ENCODE results near the gene PIGQ.

PIGQ gene

GRCh38 chr16:565419-566330 is 4.1 kb upstream of the PIGQ start:
- peaks cover 11% of the 10 kb centered on the region for H3K4me1 ChIP-seq (ENCODE audit: control insufficient read depth, insufficient read depth, low read length)
- no peak overlapping the region for H3K27ac ChIP-seq (ENCODE audit: low read depth, low read length)
- H3K27me3 ChIP-seq (ENCODE audit: control insufficient read depth, insufficient read depth, low read length): peaks cover 20% of the 10 kb centered on the region
- no peak overlapping the region for H3K4me3 ChIP-seq (ENCODE audit: low read depth, low read length)
- no peak overlapping the region for H3K9ac ChIP-seq (ENCODE audit: low read depth, low read length)
- H3K36me3 ChIP-seq (ENCODE audit: control insufficient read depth, insufficient read depth, low read length): no peaks in the 10 kb centered on the region
- H3K9me3 ChIP-seq (ENCODE audit: control insufficient read depth, insufficient read depth, low read length): no peaks in the 10 kb centered on the region

GRCh38 chr16:566475-567372 is 3.0 kb upstream of the PIGQ start, which contains the start of gene NHLRC4:
TSS of gene NHLRC4 (plus strand) at chr16:567005. CDS start at chr16:568048, 1,043 bp downstream.
- H3K4me1 ChIP-seq (ENCODE audit: control insufficient read depth, insufficient read depth, low read length): peaks cover 11% of the 10 kb centered on the region
- H3K27me3 ChIP-seq (ENCODE audit: control insufficient read depth, insufficient read depth, low read length): peaks cover 9% of the 10 kb centered on the region
- H3K27ac ChIP-seq (ENCODE audit: low read depth, low read length): no peak within 1 kb of the TSS
- H3K36me3 ChIP-seq (ENCODE audit: control insufficient read depth, insufficient read depth, low read length): no peaks in the 10 kb centered on the region
- no peak within 1 kb of the TSS for H3K4me3 ChIP-seq (ENCODE audit: low read depth, low read length)
- H3K9me3 ChIP-seq (ENCODE audit: control insufficient read depth, insufficient read depth, low read length): no peaks in the 10 kb centered on the region
- no peak within 1 kb of the TSS for H3K9ac ChIP-seq (ENCODE audit: low read depth, low read length)

DNA sequence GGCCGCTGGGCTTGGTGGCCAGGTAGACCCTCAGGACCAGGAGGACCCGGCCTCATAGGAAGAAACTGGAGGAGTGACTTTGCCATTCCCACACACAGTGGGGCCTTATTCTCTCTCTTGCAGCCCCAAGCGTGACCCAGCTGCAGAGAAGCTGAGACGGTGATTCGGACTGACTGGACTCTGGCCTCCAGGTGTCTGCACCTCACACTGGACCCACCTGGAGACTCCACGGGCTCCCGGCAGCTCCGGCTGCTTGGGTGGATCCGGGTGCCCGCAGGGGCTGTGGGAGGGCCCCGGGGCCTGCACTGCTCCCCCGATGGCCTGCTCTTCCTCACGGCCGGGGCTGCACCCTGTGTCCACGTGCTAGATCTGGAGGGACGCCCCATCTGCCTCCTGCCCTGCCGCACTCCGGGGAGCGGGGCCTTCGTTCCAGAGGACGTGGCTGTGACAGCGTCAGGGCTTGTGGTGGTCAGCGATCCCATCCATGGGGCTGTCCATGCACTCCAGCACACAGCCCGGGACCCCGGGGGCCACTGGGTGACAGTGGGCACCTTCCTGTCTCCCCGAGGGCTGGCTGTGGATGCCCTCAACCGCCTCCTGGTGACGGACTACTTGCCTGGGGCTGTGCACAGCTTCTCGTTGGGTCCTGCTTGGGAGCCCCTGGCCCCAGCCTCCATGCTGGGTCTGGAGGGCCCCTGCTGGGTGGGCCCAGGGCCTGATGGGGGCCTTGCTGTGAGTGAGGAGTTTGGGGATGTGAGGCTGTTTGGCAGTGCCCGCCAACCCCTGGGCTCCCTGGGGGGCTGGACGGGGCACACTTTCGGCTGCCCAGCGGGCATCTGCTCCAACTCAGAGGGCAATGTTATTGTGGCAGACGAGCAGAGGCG is 2.2 kb upstream of the PIGQ start:
- Histone ChIP-seq H3K4me3 (ENCODE audit: low read depth, low read length) (no peak overlapping the region), H3K4me1 (ENCODE audit: control insufficient read depth, insufficient read depth, low read length) (peaks cover 11% of the 10 kb centered on the region), H3K27ac (ENCODE audit: low read depth, low read length) (no peak overlapping the region), H3K9ac (ENCODE audit: low read depth, low read length) (no peak overlapping the region), H3K36me3 (ENCODE audit: control insufficient read depth, insufficient read depth, low read length) (no peaks in the 10 kb centered on the region), H3K27me3 (ENCODE audit: control insufficient read depth, insufficient read depth, low read length) (0 out of 2 replicates have a peak, but pooled peaks cover under 1% of the 10 kb centered on the region), H3K9me3 (ENCODE audit: control insufficient read depth, insufficient read depth, low read length) (no peaks in the 10 kb centered on the region)

GRCh38 chr16:568401-569258 is 1.1 kb upstream of the PIGQ start:
- Histone ChIP-seq H3K4me1 (ENCODE audit: control insufficient read depth, insufficient read depth, low read length) (peaks cover 11% of the 10 kb centered on the region), H3K27ac (ENCODE audit: low read depth, low read length) (peak overlapping the region; percentile 82), H3K36me3 (ENCODE audit: control insufficient read depth, insufficient read depth, low read length) (no peaks in the 10 kb centered on the region), H3K4me3 (ENCODE audit: low read depth, low read length) (peak overlapping the region; percentile 93), H3K9me3 (ENCODE audit: control insufficient read depth, insufficient read depth, low read length) (no peaks in the 10 kb centered on the region), H3K27me3 (ENCODE audit: control insufficient read depth, insufficient read depth, low read length) (no peaks in the 10 kb centered on the region), H3K9ac (ENCODE audit: low read depth, low read length) (no peak overlapping the region)

GRCh38 chr16:572865-573650 is 3.3 kb downstream of the PIGQ start:
- no peaks in the 10 kb centered on the region for H3K9me3 ChIP-seq (ENCODE audit: control insufficient read depth, insufficient read depth, low read length)
- no peak overlapping the region for H3K4me3 ChIP-seq (ENCODE audit: low read depth, low read length)
- H3K36me3 ChIP-seq (ENCODE audit: control insufficient read depth, insufficient read depth, low read length): peaks cover 20% of the 10 kb centered on the region
- H3K27me3 ChIP-seq (ENCODE audit: control insufficient read depth, insufficient read depth, low read length): no peaks in the 10 kb centered on the region
- no peak overlapping the region for H3K9ac ChIP-seq (ENCODE audit: low read depth, low read length)
- no peak overlapping the region for H3K27ac ChIP-seq (ENCODE audit: low read depth, low read length)
- peaks cover 5% of the 10 kb centered on the region; the same call in 1 of the 2 replicates for H3K4me1 ChIP-seq (ENCODE audit: control insufficient read depth, insufficient read depth, low read length)

GRCh38 chr16:574021-574760 is 4.4 kb downstream of the PIGQ start:
- Histone ChIP-seq H3K27me3 (ENCODE audit: control insufficient read depth, insufficient read depth, low read length) (no peaks in the 10 kb centered on the region), H3K9ac (ENCODE audit: low read depth, low read length) (no peak overlapping the region), H3K4me1 (ENCODE audit: control insufficient read depth, insufficient read depth, low read length) (0 out of 2 replicates have a peak, but pooled peaks cover under 1% of the 10 kb centered on the region), H3K27ac (ENCODE audit: low read depth, low read length) (no peak overlapping the region), H3K36me3 (ENCODE audit: control insufficient read depth, insufficient read depth, low read length) (peaks cover 20% of the 10 kb centered on the region), H3K4me3 (ENCODE audit: low read depth, low read length) (no peak overlapping the region), H3K9me3 (ENCODE audit: control insufficient read depth, insufficient read depth, low read length) (no peaks in the 10 kb centered on the region)

- H3K9me3 ChIP-seq (ENCODE audit: control insufficient read depth, insufficient read depth, low read length): no peaks in the 10 kb centered on the region
- no peak overlapping the region for H3K27ac ChIP-seq (ENCODE audit: low read depth, low read length)
- no peaks in the 10 kb centered on the region for H3K4me1 ChIP-seq (ENCODE audit: control insufficient read depth, insufficient read depth, low read length)
- no peak overlapping the region for H3K4me3 ChIP-seq (ENCODE audit: low read depth, low read length)
- H3K36me3 ChIP-seq (ENCODE audit: control insufficient read depth, insufficient read depth, low read length): peaks cover 20% of the 10 kb centered on the region
- H3K9ac ChIP-seq (ENCODE audit: low read depth, low read length): no peak overlapping the region
- no peaks in the 10 kb centered on the region for H3K27me3 ChIP-seq (ENCODE audit: control insufficient read depth, insufficient read depth, low read length)
Measured at GRCh38 chr16:575354-576196, 5.8 kb downstream of the PIGQ start.

DNA sequence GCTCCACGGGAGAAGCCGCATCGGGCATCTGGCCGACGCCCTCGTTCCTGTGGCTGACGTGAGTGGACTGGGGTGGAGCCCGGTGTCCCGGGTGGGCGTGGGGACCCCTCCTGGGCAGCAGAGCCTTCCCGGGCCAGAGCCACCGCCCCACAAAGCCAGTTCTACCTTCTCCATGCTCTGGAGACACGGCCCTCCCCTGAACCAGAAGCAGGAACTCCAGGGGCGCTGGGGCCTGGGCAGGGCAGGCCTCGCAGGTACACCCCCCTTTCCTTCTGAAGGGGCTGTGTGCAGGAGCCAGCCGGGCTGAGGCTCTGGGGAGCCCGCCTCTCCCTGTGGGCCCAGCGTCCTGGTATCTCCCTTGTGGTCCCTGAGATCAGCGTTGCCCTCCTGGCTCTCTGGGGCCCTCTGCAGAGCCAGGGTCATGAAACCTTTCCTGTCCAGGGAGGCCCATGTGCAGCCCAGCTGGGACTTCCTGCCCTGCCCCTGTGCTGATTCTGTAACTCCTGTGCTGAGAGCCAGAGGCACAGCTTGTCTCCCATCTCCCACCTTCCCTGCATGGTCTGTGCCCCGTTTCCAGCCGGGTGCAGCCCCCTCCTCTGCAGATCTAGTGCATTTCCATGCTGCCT is 6.5 kb downstream of the PIGQ start:
- no peaks in the 10 kb centered on the region for H3K27me3 ChIP-seq (ENCODE audit: control insufficient read depth, insufficient read depth, low read length)
- peak overlapping the region; percentile 10 for H3K27ac ChIP-seq (ENCODE audit: low read depth, low read length)
- peaks cover 20% of the 10 kb centered on the region for H3K36me3 ChIP-seq (ENCODE audit: control insufficient read depth, insufficient read depth, low read length)
- H3K4me3 ChIP-seq (ENCODE audit: low read depth, low read length): no peak overlapping the region
- no peak overlapping the region for H3K9ac ChIP-seq (ENCODE audit: low read depth, low read length)
- H3K4me1 ChIP-seq (ENCODE audit: control insufficient read depth, insufficient read depth, low read length): no peaks in the 10 kb centered on the region
- no peaks in the 10 kb centered on the region for H3K9me3 ChIP-seq (ENCODE audit: control insufficient read depth, insufficient read depth, low read length)
